Hepatocyte (in vitro differentiated cells): Measurements from ENCODE around the gene SGCD.

Experiments
- CTCF ChIP-seq: fragments of 200-600 bp; sonication (generic); IDR thresholded peaks from 2 replicates; pipeline ENCODE4 v1.5.1; 2016; ENCODE audit warnings: antibody characterized with exemption, mild to moderate bottlenecking; ENCODE audit not compliant: poor library complexity
- EZH2 ChIP-seq: fragments of 200-600 bp; sonication (generic); IDR thresholded peaks from 2 replicates; pipeline ENCODE4 v1.6.1; 2016; ENCODE audit warnings: antibody characterized with exemption, mild to moderate bottlenecking, borderline replicate concordance
- EZH2phosphoT487 ChIP-seq: fragments of 200-600 bp; sonication (generic); IDR thresholded peaks from one replicate; pipeline ENCODE4 v1.6.1; 2018; ENCODE audit warnings: antibody characterized with exemption, mild to moderate bottlenecking, low read depth, moderate library complexity; ENCODE audit not compliant: unreplicated experiment, severe bottlenecking

GRCh38 chr5:156522651-156523529, 195.9 kb downstream of the SGCD start:
- TF ChIP-seq CTCF: no peak
- no peak for TF ChIP-seq EZH2
- no peak for TF ChIP-seq EZH2phosphoT487
